GM18498 (cell line): ENCODE results near the gene ZNF574.

ENCODE experiments used
- ATAC-seq: cut with Tn5 transposase; IDR thresholded peaks from one replicate; pipeline ENCODE4 v1.9.1; 2021; ENCODE audit warnings: mild to moderate bottlenecking, moderate library complexity; ENCODE audit not compliant: unreplicated experiment

Gene ZNF574

DNA sequence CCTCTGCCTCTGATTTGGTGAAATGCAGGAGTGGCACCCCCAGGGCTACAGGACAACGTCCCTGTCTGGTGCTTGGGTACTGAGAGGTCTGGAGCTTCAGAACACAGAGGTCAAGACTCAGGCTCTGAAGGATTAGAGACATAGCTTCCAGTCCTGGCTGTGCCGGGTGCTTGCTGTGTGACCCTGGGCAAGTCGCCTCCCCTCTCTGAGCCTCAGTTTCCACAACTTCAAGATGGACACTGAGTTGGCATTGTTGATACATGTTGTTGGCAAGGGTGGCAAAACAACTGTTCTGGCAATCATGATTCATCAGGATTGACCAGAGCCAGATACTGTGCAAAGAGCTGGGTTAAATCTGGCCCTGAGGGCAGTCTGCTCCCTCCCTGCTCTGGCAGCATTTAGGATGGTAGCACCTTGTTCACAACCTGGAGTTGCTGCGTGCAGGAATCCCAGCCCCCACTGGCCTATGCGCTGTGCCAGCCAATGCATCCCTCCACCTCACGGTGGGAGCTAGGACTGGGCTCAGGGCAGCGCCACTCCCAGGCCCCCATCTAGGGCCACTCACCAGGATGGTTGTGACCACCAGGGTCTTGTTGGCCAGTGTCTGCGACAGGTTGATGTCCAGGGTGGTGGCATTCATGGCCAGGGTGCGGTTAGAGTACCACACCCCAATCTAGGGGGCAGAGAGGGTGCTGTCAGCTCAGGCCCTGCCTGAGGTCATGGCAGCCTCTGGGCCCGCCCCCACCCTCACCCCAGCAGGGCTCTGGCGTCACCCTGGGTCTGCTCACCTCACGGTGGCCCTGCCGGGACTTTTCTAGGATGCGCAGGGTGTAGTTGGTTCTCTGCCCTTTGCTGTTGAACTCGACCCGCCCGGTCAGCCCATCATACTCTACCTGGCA is 22.7 kb upstream of the ZNF574 start:
- no peak for ATAC-seq

- ATAC-seq = no peak
Measured at GRCh38 chr19:42054205-42054604, 21.8 kb upstream of the ZNF574 start.

DNA sequence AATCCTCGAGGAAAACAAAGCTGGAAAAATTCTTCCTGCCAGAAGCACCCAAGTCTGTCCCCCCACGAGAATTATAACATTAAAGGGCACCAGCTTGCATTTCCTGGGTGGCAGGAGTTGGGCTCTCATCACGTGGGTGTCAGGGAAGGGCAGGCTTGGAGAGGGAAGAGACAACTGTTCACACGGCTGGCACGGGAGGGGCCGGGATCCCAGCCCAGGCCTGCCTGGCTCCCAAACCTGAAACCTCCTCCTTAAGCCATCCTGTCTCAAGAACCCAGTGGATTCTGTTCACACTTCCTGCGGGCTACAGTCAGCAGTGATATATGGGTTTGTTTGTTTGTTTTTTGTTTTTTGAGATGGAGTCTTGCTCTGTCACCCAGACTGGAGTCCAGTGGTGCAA is 18.1 kb upstream of the ZNF574 start:
- no peak for ATAC-seq

GRCh38 chr19:42059196-42059595 is 16.8 kb upstream of the ZNF574 start:
- no peak for ATAC-seq

DNA sequence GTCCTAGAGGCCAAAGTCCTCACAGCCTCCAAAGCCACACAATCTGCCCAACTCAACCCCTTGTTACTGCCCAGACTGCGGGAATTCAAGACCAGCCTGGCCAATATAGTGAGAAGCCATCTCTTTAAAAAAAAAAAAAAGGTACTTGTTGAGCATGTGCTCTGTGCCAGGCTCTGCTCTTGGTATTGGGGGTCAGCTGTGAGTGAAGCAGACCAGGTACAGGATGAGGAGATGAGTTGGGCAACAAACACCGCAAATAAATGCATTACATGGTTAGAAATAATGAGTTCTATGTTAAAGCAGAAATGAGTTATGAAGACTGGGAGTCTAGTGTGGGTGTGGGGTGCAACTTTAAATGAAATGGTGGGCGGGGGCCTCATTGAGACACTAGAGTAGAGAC is 15.8 kb upstream of the ZNF574 start:
- ATAC-seq = no peak

DNA sequence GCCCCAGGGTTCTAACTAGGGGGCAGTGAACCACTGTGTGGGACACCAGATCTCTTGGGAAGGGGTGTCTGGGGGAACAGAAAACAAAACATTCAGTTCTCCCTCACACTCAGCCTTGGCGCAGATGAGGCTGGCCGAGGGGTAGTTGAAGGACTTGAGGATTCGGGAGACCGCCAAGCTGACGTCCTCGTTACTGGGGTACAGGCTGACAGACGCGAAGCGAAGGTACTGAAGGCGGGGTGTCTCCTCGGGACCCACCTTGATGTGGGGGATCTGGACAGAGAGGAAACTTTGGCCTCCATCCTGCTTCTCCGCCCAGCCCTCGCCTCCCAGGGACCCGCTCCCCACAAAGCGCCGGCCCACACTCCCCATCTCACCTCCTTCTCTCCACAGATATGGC is 13.6 kb upstream of the ZNF574 start:
- ATAC-seq = no peak

GRCh38 chr19:42064432-42064831 is 11.5 kb upstream of the ZNF574 start:
- ATAC-seq = no peak

GRCh38 chr19:42065051-42065450 is 10.9 kb upstream of the ZNF574 start:
- no peak for ATAC-seq

DNA sequence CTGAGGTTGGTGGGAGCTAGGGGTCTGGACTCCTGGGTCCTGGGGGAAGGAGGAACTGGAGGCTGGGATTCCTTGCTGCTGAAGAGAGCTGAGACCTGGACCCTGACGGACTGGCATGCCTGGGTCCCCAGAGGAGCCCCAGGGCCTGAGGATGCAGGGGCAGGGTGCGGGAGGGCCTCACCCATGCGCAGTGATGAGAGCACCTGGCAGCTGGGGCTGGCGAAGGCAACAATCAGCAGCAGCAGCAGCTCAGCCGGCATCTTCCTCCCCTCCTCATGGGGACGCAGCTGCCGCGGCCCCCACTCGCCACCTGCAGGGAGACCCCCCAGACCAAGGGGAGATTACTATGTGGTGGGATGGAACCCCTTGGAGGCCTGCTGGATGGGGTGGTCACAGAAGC is 10.5 kb upstream of the ZNF574 start:
- no peak for ATAC-seq

DNA sequence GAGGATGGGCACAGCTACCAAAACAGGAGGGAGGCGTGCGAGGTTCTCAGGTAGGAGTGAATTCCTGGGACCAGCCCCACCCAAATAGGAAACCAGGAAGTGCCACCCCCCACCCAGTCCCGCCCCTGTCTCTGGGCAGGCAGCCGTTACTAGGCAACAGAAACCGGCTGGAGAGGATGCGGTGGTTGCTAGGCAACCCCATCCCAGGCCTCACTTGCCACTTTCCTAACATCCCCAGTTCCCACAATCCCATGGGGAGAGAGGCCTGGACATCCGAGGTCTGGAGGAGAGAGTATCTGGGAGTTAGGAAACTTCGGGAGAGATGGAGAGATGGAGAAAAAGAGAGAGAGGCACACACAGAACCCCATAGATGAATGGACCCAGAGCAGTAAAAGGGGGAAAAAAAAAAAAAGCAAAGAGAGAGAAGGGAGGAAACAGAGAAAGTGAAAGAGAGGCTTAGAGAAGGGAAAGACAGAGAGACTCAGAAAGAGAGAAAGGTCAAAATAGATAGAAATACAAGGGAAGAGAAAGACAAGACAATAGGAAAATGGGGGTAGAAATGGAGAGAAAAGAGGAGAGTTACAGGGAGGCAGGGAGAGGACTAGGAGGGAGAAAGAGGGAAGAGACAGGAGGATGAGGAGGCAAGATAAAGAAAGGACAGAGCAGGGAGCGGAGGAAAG is 9.8 kb upstream of the ZNF574 start:
- no peak for ATAC-seq

DNA sequence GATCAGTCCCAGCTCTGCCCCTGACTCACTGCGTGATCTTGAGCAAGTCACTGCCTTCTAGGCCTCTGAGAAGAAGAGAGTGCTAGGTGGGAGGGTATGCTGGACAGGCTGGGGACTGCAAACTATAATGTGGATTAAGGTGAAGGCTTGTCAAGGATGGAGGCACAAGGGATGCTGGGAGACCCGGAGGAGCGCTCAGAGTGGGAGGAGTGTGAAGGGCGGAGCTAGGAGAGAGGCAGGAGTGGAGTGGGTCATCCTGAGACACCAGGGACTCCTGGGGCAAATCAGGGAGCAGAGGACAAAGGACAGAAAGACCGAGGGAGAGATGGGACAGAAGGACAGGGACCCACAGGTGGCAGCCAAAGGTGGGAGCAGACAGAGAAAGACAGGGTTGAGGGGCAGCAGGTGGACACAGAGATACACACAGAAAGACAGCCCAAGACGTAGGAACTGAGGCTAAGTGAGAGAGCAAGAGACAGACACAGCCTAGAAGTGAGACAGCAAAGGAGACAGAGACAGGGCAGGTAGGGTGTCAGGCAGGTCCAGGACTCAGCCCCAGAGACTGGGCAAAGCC is 8.6 kb upstream of the ZNF574 start:
- no peak for ATAC-seq

DNA sequence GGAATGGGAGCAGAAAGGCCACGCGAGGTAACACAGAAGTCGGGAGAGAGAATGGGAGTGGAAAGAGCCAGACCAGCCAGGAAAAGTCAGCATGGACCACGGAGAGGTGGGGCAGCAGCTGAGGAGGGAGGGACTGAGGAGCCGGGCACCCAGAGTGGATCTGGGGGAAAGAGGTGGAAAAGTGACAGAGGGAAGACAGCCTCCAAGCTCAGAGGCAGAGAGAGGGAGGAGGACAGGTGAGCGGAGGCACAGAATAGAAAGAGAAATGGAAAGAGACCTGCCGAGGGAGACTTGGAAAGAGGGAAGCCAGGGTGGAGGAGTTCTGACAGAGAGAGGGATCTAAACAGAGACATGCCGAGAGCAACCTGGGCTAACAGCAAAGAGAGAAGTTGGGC is 7.6 kb upstream of the ZNF574 start:
- no peak for ATAC-seq

DNA sequence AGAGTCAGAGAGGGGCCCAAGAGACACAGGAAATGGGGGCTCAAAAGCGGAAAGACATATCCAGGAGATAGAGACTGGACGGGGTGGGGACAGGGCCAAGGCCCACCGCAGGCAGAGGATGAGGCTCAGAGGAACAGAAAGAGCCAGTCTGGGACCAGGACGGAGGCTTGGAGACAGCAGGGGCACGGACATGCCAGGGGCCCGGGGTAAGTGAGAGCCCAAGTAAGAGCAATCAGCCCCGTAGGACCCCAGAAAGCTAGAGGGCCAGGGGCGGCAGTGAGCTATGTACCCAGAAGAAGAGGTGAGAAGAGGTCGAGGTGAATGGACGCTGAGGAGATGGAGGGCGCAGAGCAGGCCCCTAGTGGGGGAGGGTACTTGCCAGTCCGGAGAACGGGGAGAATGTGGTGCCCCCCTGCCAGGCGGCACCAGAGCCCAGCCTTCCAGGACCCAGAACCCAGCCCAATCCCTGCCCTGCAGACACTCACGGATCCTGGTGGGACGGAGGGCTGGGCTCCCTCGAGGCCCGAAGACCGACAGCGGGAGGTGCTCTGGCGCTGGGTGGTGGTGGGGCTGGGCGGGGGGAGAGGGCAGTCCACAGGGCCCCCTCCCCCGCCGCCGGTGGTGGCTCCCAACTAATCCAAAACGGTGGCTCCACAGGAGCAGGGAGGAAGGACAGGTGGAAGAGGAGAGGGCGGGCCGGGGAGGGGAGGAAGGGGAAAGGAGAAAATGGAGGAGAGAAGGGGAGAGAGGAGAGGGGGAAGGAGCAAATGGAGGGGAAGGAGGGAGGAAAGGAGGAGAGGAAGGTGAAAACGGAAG is 7.0 kb upstream of the ZNF574 start:
- no peak for ATAC-seq

- no peak for ATAC-seq
Measured at GRCh38 chr19:42069619-42070351, 6.2 kb upstream of the ZNF574 start, which contains the start of gene GRIK5. Gene GRIK5 (minus strand): TSS chr19:42070206. CDS start chr19:42065770, 4,436 bp downstream.

DNA sequence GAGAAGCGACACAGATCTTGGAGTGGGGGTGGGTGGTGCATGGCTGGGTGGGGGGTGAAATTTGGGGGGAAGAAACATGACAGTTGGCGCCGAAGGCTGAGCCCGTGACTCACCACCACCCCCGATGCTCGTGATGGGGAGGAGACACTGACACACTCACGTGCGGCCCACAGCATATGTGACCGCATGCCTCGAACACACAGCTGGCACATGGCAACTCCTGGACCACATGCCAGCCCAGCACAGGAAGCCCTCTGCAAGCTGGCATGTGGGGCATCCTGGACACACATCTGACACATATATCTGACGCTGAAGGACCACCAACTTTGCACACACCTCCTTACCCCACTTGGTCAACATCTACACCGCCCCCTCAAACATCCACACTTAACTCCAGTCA is 4.7 kb upstream of the ZNF574 start:
- no peak for ATAC-seq

- ATAC-seq = no peak
Measured at GRCh38 chr19:42074513-42075363, 1.2 kb upstream of the ZNF574 start.

DNA sequence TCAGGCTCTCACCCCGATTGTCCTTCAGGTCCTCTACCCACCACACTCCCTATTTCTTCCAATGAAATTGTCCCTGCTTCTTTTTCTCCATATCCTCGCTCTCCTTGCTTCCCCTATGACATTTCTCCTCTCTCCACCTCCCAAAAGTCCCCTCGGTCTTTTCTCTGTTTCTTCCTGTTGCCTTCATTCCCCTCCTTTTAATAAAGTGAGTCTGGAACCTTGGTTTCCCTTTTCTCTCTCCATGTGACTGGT is 676 bp upstream of the ZNF574 start:
- ATAC-seq = no peak

DNA sequence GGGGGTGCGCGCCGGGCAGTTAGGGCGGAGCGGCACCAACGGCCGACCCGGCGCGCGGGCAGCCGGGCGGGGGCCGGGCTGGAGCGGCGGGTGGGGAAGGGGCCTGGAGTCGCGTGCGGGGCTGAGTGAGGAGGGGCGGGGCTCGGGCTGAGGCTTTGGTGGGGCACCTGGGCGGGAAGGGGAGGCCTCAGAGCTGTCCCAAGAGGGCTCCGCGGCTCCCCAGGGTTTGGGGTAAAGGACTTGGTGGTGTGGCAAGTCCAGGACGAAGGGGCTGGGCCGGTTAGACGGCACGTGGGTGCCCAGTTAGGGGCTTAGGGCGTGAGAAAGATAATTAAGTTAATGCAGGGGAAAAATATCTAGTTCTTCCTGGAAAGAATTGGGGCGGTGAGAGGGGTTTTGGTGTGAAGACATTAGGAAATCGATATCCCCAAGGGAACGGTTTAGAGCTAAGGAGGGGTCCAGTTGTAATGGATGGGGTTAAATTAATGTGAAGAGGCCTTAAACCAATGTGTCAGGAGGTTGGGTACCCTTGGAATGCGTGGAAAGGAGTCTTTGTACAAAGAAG is 496 bp downstream of the ZNF574 start:
- ATAC-seq = no peak

GRCh38 chr19:42078058-42078457 is 2.1 kb downstream of the ZNF574 start:
- no peak for ATAC-seq
